Activated B cell treated with CpG ODN at 0.5 μM for 24 hours (primary cell): ENCODE results near the gene ATP9A. TPM values are rescaled to one million over a fixed set of nuclear protein-coding genes. Genes with fewer than 3 reads are reported as not detected.
"Not testable (repeated sequence)": the region's sequence is repeated elsewhere in the genome, so short reads cannot be mapped to it uniquely, and the experiment has no call there.

Source experiments
- ATAC-seq: fragments of 200-7000 bp; cut with Tn5 transposase; one replicate; pipeline ENCODE4 v1.10.0; 2021; ENCODE audit warnings: low read depth, mild to moderate bottlenecking, moderate library complexity
- CTCF ChIA-PET: fragments of 350-600 bp; sonication (Branson Sonifier 250); formaldehyde crosslinking; loops from one replicate; lab custom pipeline; 2021; ENCODE audit warnings: antibody characterized with exemption; lab: Charles Lee
- POLR2A ChIA-PET: fragments of 350-600 bp; sonication (Branson Sonifier 250); formaldehyde crosslinking; loops from one replicate; lab custom pipeline; 2021; ENCODE audit warnings: antibody characterized with exemption; lab: Charles Lee
- DNase-seq: peaks from one replicate; pipeline ENCODE4 v3.0.0; 2022
- H3K27ac Mint-ChIP-seq: one replicate; pipeline ENCODE4 v1.8.0; 2020; ENCODE audit warnings: mixed read lengths
- H3K27me3 Mint-ChIP-seq: one replicate; pipeline ENCODE4 v1.8.0; 2021; ENCODE audit warnings: mixed read lengths
- H3K36me3 Mint-ChIP-seq: one replicate; pipeline ENCODE4 v1.8.0; 2021; ENCODE audit warnings: low read depth, mixed read lengths
- H3K4me1 Mint-ChIP-seq: one replicate; pipeline ENCODE4 v1.8.0; 2021; ENCODE audit warnings: mixed read lengths
- H3K4me3 Mint-ChIP-seq: one replicate; pipeline ENCODE4 v1.8.0; 2020; ENCODE audit warnings: mild to moderate bottlenecking, mixed read lengths
- H3K9me3 Mint-ChIP-seq: one replicate; pipeline ENCODE4 v1.8.0; 2020; ENCODE audit warnings: mixed read lengths
- CTCF ChIP-seq: fragments of 200-600 bp; IDR thresholded peaks from one replicate; pipeline ENCODE4 v1.8.0; 2022; ENCODE audit warnings: antibody characterized with exemption, mild to moderate bottlenecking
- intact Hi-C: fragments of 100-400 bp; cut with micrococcal nuclease; formaldehyde crosslinking; loops from one replicate; pipeline ENCODE4 v1.15.1; 2024
- total RNA-seq: library from RNA; stranded (reverse); gene quantifications from 2 replicates; pipeline ENCODE4 v1.2.3, GENCODE V29; 2022

ATP9A gene
- total RNA-seq, 1 donor from 2014 or later = 0.07 TPM

- H3K4me1 Mint-ChIP-seq = no peaks in the 10 kb centered on the region
- ATAC-seq = no peak
- no peak overlapping the region for H3K27ac Mint-ChIP-seq
- POLR2A ChIA-PET = no interaction called here
- no peaks in the 10 kb centered on the region for H3K36me3 Mint-ChIP-seq
- no peak for DNase-seq
- no peaks in the 10 kb centered on the region for H3K27me3 Mint-ChIP-seq
- no peak overlapping the region for H3K4me3 Mint-ChIP-seq
- CTCF ChIA-PET = no interaction called here
- no peak for TF ChIP-seq CTCF
- H3K9me3 Mint-ChIP-seq = no peaks in the 10 kb centered on the region
- intact Hi-C loops = no loop called here
These were observed 11.5 kb downstream of the ATP9A start for GRCh38 chr20:51756653-51757052.

- H3K27me3 Mint-ChIP-seq, H3K27ac Mint-ChIP-seq, H3K9me3 Mint-ChIP-seq, H3K36me3 Mint-ChIP-seq, H3K4me1 Mint-ChIP-seq, intact Hi-C loops, DNase-seq, H3K4me3 Mint-ChIP-seq, ATAC-seq, CTCF ChIA-PET: not testable (repeated sequence)
- POLR2A ChIA-PET = interaction anchor here (0.7 kb wide), 1 partner anchor 44 kb away, joined by 3 read pairs; no protein-coding TSS in a partner anchor
These were observed 15.0 kb downstream of the ATP9A start for GRCh38 chr20:51753220-51753619.

GRCh38 chr20:51752343-51752951, 15.7 kb downstream of the ATP9A start:
- Mint-ChIP-seq H3K27ac (no peak overlapping the region), H3K27me3 (no peaks in the 10 kb centered on the region), H3K4me1 (no peaks in the 10 kb centered on the region), H3K4me3 (no peak overlapping the region), H3K36me3 (no peaks in the 10 kb centered on the region), H3K9me3 (no peaks in the 10 kb centered on the region)
- POLR2A ChIA-PET = no interaction called here
- TF ChIP-seq CTCF = no peak
- DNase-seq (no peak), ATAC-seq (no peak)
- CTCF ChIA-PET = no interaction called here
- intact Hi-C loops = no loop called here

- Mint-ChIP-seq H3K36me3 (no peaks in the 10 kb centered on the region), H3K4me3 (no peak overlapping the region), H3K4me1 (no peaks in the 10 kb centered on the region), H3K27me3 (no peaks in the 10 kb centered on the region), H3K27ac (no peak overlapping the region), H3K9me3 (no peaks in the 10 kb centered on the region)
- ChIA-PET CTCF (no interaction called here), POLR2A (no interaction called here)
- intact Hi-C loops = no loop called here
- no peak for ATAC-seq
- no peak for DNase-seq
- no peak for TF ChIP-seq CTCF
These were observed 17.3 kb downstream of the ATP9A start for GRCh38 chr20:51750770-51751388.

GRCh38 chr20:51750037-51750769, 18.0 kb downstream of the ATP9A start:
- DNase-seq = no peak
- POLR2A ChIA-PET = no interaction called here
- intact Hi-C loops = no loop called here
- no peak overlapping the region for H3K27ac Mint-ChIP-seq
- no peak for TF ChIP-seq CTCF
- no peaks in the 10 kb centered on the region for H3K9me3 Mint-ChIP-seq
- no peaks in the 10 kb centered on the region for H3K27me3 Mint-ChIP-seq
- ATAC-seq = peak; percentile 34
- H3K4me1 Mint-ChIP-seq = no peaks in the 10 kb centered on the region
- CTCF ChIA-PET = no interaction called here
- no peaks in the 10 kb centered on the region for H3K36me3 Mint-ChIP-seq
- H3K4me3 Mint-ChIP-seq = no peak overlapping the region
